ENCODE results near the gene EPB41L3.

The EPB41L3 gene

GRCh38 chr18:5468394-5468793 is 75.4 kb downstream of the EPB41L3 start:
- peaks cover 6% of the 10 kb centered on the region; the same call in 1 of the 2 replicates for H3K4me1 ChIP-seq (ENCODE audit: control insufficient read depth, insufficient read depth, low read length)
- peaks cover 0 to 3% of the 10 kb centered on the region in 2 experiments; a peak in 1 of 3 replicates for H3K36me3 ChIP-seq (ENCODE audit: control insufficient read depth in 2 of 2, insufficient read depth in 1 of 2, low read length in 2 of 2)
- TF ChIP-seq ZFP37 (tag by site-specific recombination; IDR thresholded peaks at IDR 0.05), result no peak
- TF ChIP-seq SP7 (tag by site-specific recombination; IDR thresholded peaks at IDR 0.05), result no peak
- no peak for TF ChIP-seq ZSCAN30 (tag by site-specific recombination; IDR thresholded peaks at IDR 0.05)
- no peak for TF ChIP-seq YY2 (tag by site-specific recombination; IDR thresholded peaks at IDR 0.05)
- no peak for TF ChIP-seq SALL2 (tag by site-specific recombination; IDR thresholded peaks at IDR 0.05; ENCODE audit: borderline replicate concordance)
- TF ChIP-seq PRDM4 (tag by site-specific recombination; IDR thresholded peaks at IDR 0.05), result no peak
- TF ChIP-seq ZNF660 (tag by site-specific recombination; IDR thresholded peaks at IDR 0.05), result no peak
- no peak for TF ChIP-seq ZNF658 (tag by site-specific recombination; IDR thresholded peaks at IDR 0.05)
- no peak for TF ChIP-seq ZBTB11 (tag by site-specific recombination; conservative IDR thresholded peaks at IDR 0.05; ENCODE audit: low read depth)
- ChIA-PET CTCF (interaction anchor here (0.6 kb wide), 1 partner anchor 76 kb away, joined by 3 read pairs; the partner anchor contains the start of gene EPB41L3), POLR2A (no interaction called here)
- no peak overlapping the region for H3K27ac ChIP-seq (ENCODE audit: extremely low read depth, low read depth, low read length)
- H3K9me3 ChIP-seq (ENCODE audit: control insufficient read depth, insufficient read depth, low read depth, low read length), result no peaks in the 10 kb centered on the region
- H3K4me3 ChIP-seq (ENCODE audit: low read depth, low read length), result no peak overlapping the region

- ChIA-PET POLR2A (no interaction called here), CTCF (no interaction called here)
- Histone ChIP-seq H3K4me3 (ENCODE audit: low read depth, low read length) (no peak overlapping the region), H3K4me1 (ENCODE audit: control insufficient read depth, insufficient read depth, low read length) (peaks cover 6% of the 10 kb centered on the region), H3K36me3 (ENCODE audit: control insufficient read depth in 2 of 2, insufficient read depth in 1 of 2, low read length in 2 of 2) (peaks cover 0 to 3% of the 10 kb centered on the region in 2 experiments; a peak in 1 of 3 replicates), H3K27ac (ENCODE audit: extremely low read depth, low read depth, low read length) (no peak overlapping the region), H3K9me3 (ENCODE audit: control insufficient read depth, insufficient read depth, low read depth, low read length) (no peaks in the 10 kb centered on the region)
- TF ChIP-seq ZNF544 (tag by site-specific recombination; IDR thresholded peaks at IDR 0.05) (no peak), BCL6B (tag by site-specific recombination; IDR thresholded peaks at IDR 0.05) (no peak), ZNF664 (tag by site-specific recombination; IDR thresholded peaks at IDR 0.05) (no peak), HOXC10 (CRISPR knock-in tag; IDR thresholded peaks at IDR 0.05) (no peak), ZBTB21 (tag by site-specific recombination; IDR thresholded peaks at IDR 0.05) (no peak), ZNF423 (tag by site-specific recombination; IDR thresholded peaks at IDR 0.05) (no peak), GLI4 (tag by site-specific recombination; IDR thresholded peaks at IDR 0.05) (no peak), ZNF23 (tag by site-specific recombination; IDR thresholded peaks at IDR 0.05; ENCODE audit: borderline replicate concordance) (no peak), ZNF837 (tag by site-specific recombination; IDR thresholded peaks at IDR 0.05) (no peak), SETDB1 (IDR thresholded peaks at IDR 0.05; ENCODE audit: insufficient read length, low read length) (no peak), ZBTB11 (tag by site-specific recombination; conservative IDR thresholded peaks at IDR 0.05; ENCODE audit: low read depth) (no peak), ZNF473 (tag by site-specific recombination; IDR thresholded peaks at IDR 0.05) (no peak), ZNF654 (tag by site-specific recombination; IDR thresholded peaks at IDR 0.05; ENCODE audit: low read depth) (no peak), GFI1B (tag by site-specific recombination; IDR thresholded peaks at IDR 0.05) (no peak), GLIS1 (tag by site-specific recombination; IDR thresholded peaks at IDR 0.05) (no peak), ZNF433 (tag by site-specific recombination; IDR thresholded peaks at IDR 0.05; ENCODE audit: low read depth) (no peak), ZNF488 (tag by site-specific recombination; IDR thresholded peaks at IDR 0.05) (no peak)
Measured at GRCh38 chr18:5467671-5468070, 76.1 kb downstream of the EPB41L3 start.
